ENCODE data around the gene NPLOC4.

The NPLOC4 gene

DNA sequence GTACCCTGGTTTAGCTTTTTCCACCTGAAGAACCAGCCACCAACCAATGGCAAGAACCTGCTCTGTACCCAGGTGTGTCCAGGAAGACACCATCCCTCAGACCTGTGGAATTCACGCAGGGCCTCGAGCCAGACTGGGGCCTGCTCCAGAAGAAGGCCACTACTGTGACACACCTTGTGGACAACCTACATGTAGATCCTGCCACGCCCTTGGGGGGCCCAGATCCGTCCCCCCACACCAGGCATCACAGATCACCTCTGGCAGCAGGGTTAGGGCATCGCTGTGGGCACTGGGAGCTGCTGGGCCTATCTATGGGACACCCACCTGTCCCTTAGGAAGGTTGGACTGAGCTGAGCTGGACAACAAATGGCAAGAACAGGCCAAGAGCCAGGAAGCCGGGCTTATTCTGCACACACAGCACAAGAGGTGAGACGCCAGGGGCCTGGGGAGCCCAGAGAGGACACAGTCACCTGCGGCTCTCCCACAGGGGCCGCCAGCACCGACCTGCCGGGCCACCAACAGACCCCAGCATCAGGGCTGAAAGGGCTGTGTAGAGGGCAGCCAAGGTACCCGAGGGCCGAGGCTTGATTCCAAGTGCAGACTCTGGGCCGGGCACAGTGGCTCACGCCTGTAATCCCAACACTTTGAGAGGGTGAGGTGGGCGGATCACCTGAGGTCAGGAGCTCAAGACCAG lies 92.5 kb downstream of the NPLOC4 start:
- Histone ChIP-seq H3K9me3 (ENCODE audit: control insufficient read depth, low read length) (no peaks in the 10 kb centered on the region), H3K4me3 (ENCODE audit: extremely low read depth, insufficient read depth, low read length, poor library complexity, severe bottlenecking) (no peak overlapping the region), H3K4me1 (ENCODE audit: control insufficient read depth, insufficient read depth, low read length, poor library complexity, severe bottlenecking) (no peaks in the 10 kb centered on the region), H3K36me3 (ENCODE audit: control insufficient read depth, insufficient read depth, low read length) (peaks cover 75% of the 10 kb centered on the region), H3K27ac (ENCODE audit: low read depth, low read length, severe bottlenecking) (no peak overlapping the region)
- WGBS, 2 experiments (ENCODE audit: insufficient coverage in 2 of 2), result 86 to 95% methylated on average over 12 to 14 of the region's 16 CpGs

DNA sequence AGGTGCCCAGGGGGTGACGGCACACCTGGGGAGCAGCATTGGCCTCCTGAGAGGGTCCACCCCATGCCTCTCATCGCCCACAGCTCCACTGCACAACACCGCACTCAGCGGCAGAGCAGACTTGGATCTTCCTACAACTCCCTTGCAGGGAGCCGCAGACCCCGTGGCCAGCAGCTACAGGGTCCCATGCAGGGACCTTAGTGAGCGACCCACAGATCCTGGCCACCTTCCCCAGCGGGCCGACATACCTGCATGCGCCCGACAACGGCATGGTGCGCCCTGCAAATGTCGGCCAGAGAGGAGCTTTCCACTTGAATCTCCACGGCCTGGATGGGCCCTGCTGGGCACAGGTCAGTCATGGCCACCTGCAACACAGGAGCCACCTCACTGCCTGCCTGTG lies 93.2 kb downstream of the NPLOC4 start:
- Histone ChIP-seq H3K36me3 (ENCODE audit: control insufficient read depth, insufficient read depth, low read length) (peaks cover 69% of the 10 kb centered on the region), H3K27ac (ENCODE audit: low read depth, low read length, severe bottlenecking) (no peak overlapping the region), H3K4me1 (ENCODE audit: control insufficient read depth, insufficient read depth, low read length, poor library complexity, severe bottlenecking) (no peaks in the 10 kb centered on the region), H3K9me3 (ENCODE audit: control insufficient read depth, low read length) (no peaks in the 10 kb centered on the region), H3K4me3 (ENCODE audit: extremely low read depth, insufficient read depth, low read length, poor library complexity, severe bottlenecking) (no peak overlapping the region)
- 96 to 98% methylated on average over 8 to 15 of the region's 15 CpGs for WGBS, 2 experiments (ENCODE audit: insufficient coverage in 2 of 2)

DNA sequence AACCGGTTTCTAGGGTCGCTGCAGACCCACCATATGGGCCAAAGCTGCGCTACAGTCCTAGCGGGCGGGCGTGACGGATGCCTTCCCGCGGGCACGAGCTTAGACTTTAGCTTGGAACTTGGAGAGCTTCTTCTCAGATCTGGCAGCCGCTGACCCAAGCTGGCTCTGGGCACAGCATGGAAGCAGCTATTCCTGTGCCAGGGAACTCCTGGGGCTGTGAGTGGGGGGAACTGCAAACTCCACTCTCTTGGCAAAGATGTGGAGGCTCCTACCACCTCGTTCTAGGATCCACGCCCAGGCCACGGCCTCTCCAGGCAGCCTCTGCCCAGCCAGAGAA lies 93.6 kb downstream of the NPLOC4 start:
- Histone ChIP-seq H3K27ac (ENCODE audit: low read depth, low read length, severe bottlenecking) (no peak overlapping the region), H3K36me3 (ENCODE audit: control insufficient read depth, insufficient read depth, low read length) (peaks cover 67% of the 10 kb centered on the region), H3K9me3 (ENCODE audit: control insufficient read depth, low read length) (no peaks in the 10 kb centered on the region), H3K4me3 (ENCODE audit: extremely low read depth, insufficient read depth, low read length, poor library complexity, severe bottlenecking) (no peak overlapping the region), H3K4me1 (ENCODE audit: control insufficient read depth, insufficient read depth, low read length, poor library complexity, severe bottlenecking) (no peaks in the 10 kb centered on the region)
- WGBS, 2 experiments (ENCODE audit: insufficient coverage in 2 of 2), result 94 to 95% methylated on average over 14 of the region's 14 CpGs

DNA sequence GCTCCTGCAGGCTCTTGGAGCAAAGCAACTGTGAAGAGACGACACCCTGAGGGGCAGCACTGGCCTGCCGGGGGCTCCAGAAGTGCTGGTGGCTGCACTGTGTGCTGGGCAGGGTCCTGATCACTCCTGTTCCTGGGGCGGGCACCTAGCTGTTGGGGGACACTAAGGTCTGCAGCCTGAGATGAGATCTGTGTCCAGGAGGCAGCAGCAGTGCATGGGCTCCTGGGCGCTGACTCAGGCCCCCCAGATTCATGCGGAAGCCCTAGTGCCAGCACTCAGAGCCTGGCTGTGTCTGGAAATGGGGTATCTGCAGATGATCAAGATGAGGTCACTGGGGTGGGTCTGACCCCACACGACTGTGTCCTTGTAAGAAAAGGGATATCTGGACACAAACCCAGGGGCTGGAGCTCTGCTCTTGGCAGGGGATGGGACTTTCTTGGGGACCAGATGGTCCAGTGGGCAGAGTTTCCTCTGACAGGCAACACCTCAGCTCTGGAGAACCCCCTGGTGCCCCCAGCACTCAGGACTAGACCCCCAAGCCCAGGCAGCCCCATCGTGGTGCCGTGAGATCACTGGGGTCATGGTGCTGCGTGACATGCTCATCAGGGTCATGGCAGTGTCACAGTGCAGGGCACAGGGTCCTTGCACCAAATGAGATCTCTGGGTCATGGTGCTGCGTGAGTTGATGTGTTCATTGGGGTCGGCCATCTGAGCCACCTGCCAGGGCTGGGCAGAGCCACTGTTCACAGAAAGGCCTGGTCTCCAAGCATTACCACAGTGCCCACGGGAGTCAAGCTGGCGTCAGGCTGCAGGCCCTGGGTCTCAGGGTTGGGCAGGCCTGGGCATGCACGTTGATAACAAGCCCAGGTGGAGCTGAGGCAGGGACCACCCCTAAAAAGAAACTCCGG lies 94.2 kb downstream of the NPLOC4 start:
- H3K4me3 ChIP-seq (ENCODE audit: extremely low read depth, insufficient read depth, low read length, poor library complexity, severe bottlenecking), result no peak overlapping the region
- H3K27ac ChIP-seq (ENCODE audit: low read depth, low read length, severe bottlenecking), result no peak overlapping the region
- H3K4me1 ChIP-seq (ENCODE audit: control insufficient read depth, insufficient read depth, low read length, poor library complexity, severe bottlenecking), result no peaks in the 10 kb centered on the region
- no peaks in the 10 kb centered on the region for H3K9me3 ChIP-seq (ENCODE audit: control insufficient read depth, low read length)
- 94 to 96% methylated on average over 14 to 15 of the region's 15 CpGs for WGBS, 2 experiments (ENCODE audit: insufficient coverage in 2 of 2)
- peaks cover 62% of the 10 kb centered on the region for H3K36me3 ChIP-seq (ENCODE audit: control insufficient read depth, insufficient read depth, low read length)

DNA sequence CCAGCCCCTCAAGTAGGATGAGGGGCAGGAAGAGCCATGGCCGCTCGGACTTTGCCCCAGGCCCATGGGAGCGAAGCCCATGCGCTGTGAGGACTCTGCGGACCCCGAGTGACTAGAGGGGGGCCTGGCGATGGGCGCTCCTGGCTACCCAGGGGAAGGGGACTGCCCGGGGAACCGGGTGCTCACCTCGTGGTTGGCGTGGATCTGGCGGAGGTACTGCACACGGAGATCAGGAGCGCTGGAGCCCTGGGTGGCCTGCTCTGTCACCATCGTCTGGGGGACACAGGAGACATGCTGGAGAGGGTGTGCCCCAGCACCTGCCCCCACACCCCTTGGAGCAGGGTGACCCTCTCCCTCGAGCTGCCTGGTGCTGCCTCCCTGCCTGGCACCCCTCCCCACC lies 95.8 kb downstream of the NPLOC4 start:
- Histone ChIP-seq H3K4me3 (ENCODE audit: extremely low read depth, insufficient read depth, low read length, poor library complexity, severe bottlenecking) (no peak overlapping the region), H3K4me1 (ENCODE audit: control insufficient read depth, insufficient read depth, low read length, poor library complexity, severe bottlenecking) (no peaks in the 10 kb centered on the region), H3K27ac (ENCODE audit: low read depth, low read length, severe bottlenecking) (no peak overlapping the region), H3K36me3 (ENCODE audit: control insufficient read depth, insufficient read depth, low read length) (peaks cover 47% of the 10 kb centered on the region), H3K9me3 (ENCODE audit: control insufficient read depth, low read length) (no peaks in the 10 kb centered on the region)
- 93 to 94% methylated on average over 11 to 16 of the region's 17 CpGs for WGBS, 2 experiments (ENCODE audit: insufficient coverage in 2 of 2)

DNA sequence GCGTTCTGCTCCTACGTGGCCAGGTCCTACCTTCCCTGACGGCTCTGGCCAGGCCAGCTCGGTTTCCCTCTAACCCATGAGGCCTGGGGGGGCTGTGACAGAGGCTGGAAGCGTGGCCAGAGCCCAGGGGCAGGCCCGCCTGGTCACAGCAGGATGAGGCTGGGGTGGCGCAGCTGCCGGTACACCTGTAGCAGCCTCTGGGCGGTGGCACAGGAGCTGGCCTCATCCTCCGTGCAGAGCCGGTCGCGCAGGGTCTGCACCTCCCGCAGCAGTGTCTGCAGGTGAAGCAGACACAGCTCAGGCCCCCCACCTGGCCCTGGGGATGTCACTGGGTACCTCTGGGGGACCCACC lies 96.3 kb downstream of the NPLOC4 start:
- H3K4me1 ChIP-seq (ENCODE audit: control insufficient read depth, insufficient read depth, low read length, poor library complexity, severe bottlenecking), result no peaks in the 10 kb centered on the region
- 98 to 99% methylated on average over 9 to 14 of the region's 14 CpGs for WGBS, 2 experiments (ENCODE audit: insufficient coverage in 2 of 2)
- no peak overlapping the region for H3K27ac ChIP-seq (ENCODE audit: low read depth, low read length, severe bottlenecking)
- no peak overlapping the region for H3K4me3 ChIP-seq (ENCODE audit: extremely low read depth, insufficient read depth, low read length, poor library complexity, severe bottlenecking)
- no peaks in the 10 kb centered on the region for H3K9me3 ChIP-seq (ENCODE audit: control insufficient read depth, low read length)
- H3K36me3 ChIP-seq (ENCODE audit: control insufficient read depth, insufficient read depth, low read length), result peaks cover 43% of the 10 kb centered on the region

DNA sequence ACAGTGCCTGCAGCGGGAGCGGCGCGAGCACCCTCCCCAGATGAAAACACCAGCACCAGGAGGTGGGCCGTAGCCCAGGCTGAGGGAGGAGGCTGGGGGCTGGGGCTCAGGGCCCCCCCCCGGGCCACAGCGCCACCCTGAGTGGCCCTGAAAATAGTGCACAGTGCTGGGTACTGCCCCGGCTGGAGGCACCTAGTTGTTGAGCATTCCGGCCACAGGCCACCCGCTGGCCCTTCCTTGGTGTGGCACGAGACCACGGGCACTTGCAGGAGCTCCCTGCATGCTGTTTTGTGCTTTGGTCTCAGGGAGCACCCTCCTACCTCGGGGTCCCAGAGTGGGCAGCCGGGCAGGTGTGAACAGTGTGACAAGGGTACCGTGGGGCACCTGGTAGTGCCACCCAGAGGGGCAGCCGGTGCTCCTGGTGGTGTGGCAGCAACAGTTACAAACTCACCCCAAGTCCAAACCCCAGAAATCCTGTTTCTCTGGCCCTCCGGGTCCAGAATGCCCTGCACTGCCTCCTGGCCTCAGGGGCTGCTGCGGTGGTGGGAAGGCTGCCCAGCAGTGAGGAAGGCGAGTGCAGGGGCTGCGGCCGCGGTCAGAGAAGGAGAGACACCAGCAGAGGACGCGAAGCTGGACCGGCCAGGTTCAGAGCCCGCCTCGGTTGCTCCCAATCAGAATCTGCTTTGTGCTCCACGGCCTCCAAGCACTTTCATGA lies 96.8 kb downstream of the NPLOC4 start:
- no peak overlapping the region for H3K4me3 ChIP-seq (ENCODE audit: extremely low read depth, insufficient read depth, low read length, poor library complexity, severe bottlenecking)
- 94 to 96% methylated on average over 15 to 26 of the region's 28 CpGs for WGBS, 2 experiments (ENCODE audit: insufficient coverage in 2 of 2)
- H3K4me1 ChIP-seq (ENCODE audit: control insufficient read depth, insufficient read depth, low read length, poor library complexity, severe bottlenecking), result no peaks in the 10 kb centered on the region
- H3K9me3 ChIP-seq (ENCODE audit: control insufficient read depth, low read length), result no peaks in the 10 kb centered on the region
- H3K27ac ChIP-seq (ENCODE audit: low read depth, low read length, severe bottlenecking), result no peak overlapping the region
- H3K36me3 ChIP-seq (ENCODE audit: control insufficient read depth, insufficient read depth, low read length), result peaks cover 39% of the 10 kb centered on the region

DNA sequence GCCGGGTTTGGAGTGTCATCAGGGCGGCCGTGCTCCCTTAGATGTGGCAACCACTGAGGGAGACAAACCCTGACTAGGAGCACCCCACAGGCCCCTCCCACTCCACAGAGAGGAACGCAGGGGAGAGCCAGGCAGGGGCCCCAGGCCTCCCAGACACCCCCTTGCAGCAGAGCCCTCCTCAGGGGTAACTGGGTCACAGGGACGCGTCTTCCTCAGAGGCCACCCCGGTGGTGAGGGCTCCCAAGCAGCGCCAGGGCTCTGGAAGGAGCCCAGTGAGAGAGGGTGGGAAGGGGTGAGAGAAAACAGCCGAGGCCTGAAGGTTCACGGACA lies 97.4 kb downstream of the NPLOC4 start:
- 93 to 95% methylated on average over 6 to 8 of the region's 10 CpGs for WGBS, 2 experiments (ENCODE audit: insufficient coverage in 2 of 2)
- H3K9me3 ChIP-seq (ENCODE audit: control insufficient read depth, low read length), result no peaks in the 10 kb centered on the region
- peaks cover 36% of the 10 kb centered on the region for H3K36me3 ChIP-seq (ENCODE audit: control insufficient read depth, insufficient read depth, low read length)
- H3K4me1 ChIP-seq (ENCODE audit: control insufficient read depth, insufficient read depth, low read length, poor library complexity, severe bottlenecking), result no peaks in the 10 kb centered on the region
- no peak overlapping the region for H3K27ac ChIP-seq (ENCODE audit: low read depth, low read length, severe bottlenecking)
- no peak overlapping the region for H3K4me3 ChIP-seq (ENCODE audit: extremely low read depth, insufficient read depth, low read length, poor library complexity, severe bottlenecking)

DNA sequence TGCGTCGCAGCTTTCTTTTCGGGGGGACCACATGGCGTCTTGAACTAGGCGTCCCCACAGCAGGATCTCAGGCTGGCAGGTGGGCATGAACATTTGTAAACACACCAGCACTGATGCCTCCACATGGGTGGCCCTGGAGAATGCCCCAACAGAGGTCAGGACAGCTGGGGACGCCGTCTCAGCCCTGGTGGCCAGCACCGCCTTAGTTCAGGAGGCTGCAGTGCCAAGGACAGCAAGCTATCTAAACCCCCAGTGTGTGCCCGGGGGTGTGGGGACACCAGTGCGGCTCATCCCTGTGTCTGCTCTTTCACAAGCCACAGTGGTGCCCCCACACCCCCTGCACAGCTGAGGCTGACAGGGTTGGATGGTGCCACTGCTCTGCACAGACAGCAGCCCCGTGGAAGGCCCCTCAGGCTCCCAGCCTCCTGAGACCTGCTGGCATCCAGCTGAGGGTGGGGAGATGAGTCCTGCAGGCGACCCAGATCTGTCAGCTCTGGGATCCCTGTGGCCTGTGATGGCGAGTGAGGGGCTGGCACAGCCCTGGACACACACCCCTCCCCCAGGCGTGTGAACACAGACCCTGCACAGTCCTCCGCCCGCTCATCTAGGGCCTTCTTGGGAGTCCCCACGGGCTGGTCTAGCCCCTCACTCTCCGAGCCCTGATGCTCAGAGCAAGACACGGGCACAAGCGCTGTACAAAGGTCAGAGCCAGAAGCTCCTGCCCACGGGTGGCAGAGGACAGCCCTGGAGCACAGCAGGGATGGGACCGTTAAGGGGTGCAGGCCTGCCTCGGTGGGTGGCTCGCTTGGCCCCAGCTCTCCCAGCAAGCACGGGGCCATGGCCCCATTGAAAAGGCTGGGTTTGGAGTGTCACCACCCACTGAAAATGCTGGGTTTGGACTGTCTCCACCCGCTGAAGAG lies 98.0 kb downstream of the NPLOC4 start:
- no peak overlapping the region for H3K4me3 ChIP-seq (ENCODE audit: extremely low read depth, insufficient read depth, low read length, poor library complexity, severe bottlenecking)
- 93 to 97% methylated on average over 25 of the region's 26 CpGs for WGBS, 2 experiments (ENCODE audit: insufficient coverage in 2 of 2)

DNA sequence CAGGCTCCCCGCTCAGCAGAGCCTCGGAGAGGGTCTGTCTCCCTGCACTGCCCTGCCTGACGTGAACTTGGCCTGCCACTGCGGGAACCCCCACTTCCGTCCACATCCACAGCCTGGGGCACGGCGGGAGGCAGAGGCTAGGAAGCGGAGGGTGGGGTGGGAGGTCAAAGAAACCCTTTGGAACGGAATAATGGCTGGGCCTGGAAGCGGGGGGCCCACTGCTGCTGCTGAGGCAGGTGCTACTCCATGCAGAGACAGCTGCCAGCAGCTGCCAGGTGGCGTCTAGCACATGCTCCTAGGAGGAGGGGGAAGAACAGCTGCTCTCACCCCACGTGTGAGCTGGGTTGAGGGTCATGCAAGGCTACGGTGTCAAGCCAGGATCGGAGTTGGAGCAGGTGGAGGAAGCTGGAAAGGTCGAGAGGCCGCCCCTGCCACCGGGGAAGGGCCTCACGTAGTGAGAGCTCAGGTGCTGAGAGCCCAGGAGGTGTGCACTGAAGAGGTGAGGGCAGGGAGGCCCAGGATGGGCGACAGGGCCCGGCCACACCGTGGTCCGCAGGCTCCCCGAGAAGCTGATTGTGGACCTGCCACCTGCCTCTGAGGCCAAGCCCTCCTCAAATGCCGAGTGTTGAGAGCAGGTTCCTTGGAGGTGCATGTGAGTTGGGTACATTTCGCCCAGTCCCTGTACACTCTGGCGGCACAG lies 98.9 kb downstream of the NPLOC4 start:
- 81 to 88% methylated on average over 23 of the region's 26 CpGs for WGBS, 2 experiments (ENCODE audit: insufficient coverage in 2 of 2)
- H3K4me3 ChIP-seq (ENCODE audit: extremely low read depth, insufficient read depth, low read length, poor library complexity, severe bottlenecking), result no peak overlapping the region
- H3K27ac ChIP-seq (ENCODE audit: low read depth, low read length, severe bottlenecking), result no peak overlapping the region
- H3K9me3 ChIP-seq (ENCODE audit: control insufficient read depth, low read length), result no peaks in the 10 kb centered on the region
- H3K4me1 ChIP-seq (ENCODE audit: control insufficient read depth, insufficient read depth, low read length, poor library complexity, severe bottlenecking), result no peaks in the 10 kb centered on the region
- peaks cover 21% of the 10 kb centered on the region for H3K36me3 ChIP-seq (ENCODE audit: control insufficient read depth, insufficient read depth, low read length)

More for the DNA sequence above, 98.0 kb downstream of the NPLOC4 start:
- Histone ChIP-seq H3K36me3 (ENCODE audit: control insufficient read depth, insufficient read depth, low read length) (peaks cover 29% of the 10 kb centered on the region), H3K9me3 (ENCODE audit: control insufficient read depth, low read length) (no peaks in the 10 kb centered on the region), H3K27ac (ENCODE audit: low read depth, low read length, severe bottlenecking) (no peak overlapping the region), H3K4me1 (ENCODE audit: control insufficient read depth, insufficient read depth, low read length, poor library complexity, severe bottlenecking) (no peaks in the 10 kb centered on the region)

All from mesodermal cell (in vitro differentiated cells).